Measurements from ENCODE around the gene NCR3LG1.
A peak's percentile ranks its signal among the peaks of the same experiment; 100 is the strongest.

DNA sequence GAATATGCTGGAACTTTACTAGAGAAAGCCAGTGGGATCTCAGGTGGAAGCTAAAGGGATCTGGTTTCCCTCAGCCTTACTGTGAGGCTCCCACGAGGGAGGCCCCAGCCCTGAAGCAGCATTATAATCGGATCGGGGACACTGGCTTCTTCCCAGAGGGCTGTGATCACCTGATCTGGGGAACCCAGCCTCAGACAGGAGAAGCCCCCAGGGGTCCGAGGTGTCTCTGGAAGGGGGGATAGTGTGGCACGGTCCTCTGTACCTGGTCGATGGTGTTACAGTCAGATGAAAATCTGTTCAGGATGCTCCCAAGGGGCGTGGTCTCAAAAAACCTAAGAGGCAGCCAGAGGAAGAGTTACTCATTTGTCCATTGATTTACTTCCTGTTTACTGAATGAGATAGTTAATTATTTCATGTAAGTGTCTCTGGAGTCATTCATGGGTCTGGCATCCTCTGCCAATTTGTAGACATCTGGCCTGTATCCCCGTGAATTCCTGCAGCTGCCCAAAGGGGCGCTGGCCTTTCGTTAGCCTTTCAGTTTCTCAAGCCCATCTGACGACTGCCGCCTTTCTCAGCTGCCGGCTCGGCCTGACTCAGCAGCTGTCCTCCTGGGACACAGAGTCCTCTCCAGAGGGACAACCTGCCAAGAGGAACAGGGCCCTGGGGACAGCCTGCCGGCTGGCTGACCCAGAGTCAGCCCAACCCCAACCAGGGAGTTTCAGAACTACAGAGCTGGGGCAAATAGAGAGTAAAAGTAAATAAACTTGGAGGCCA is 53.8 kb downstream of the NCR3LG1 start:
- TF ChIP-seq POLR2A (IDR thresholded peaks at IDR 0.05; ENCODE audit: extremely low read depth, insufficient read length), result no peak
- TF ChIP-seq, protein P1, sequence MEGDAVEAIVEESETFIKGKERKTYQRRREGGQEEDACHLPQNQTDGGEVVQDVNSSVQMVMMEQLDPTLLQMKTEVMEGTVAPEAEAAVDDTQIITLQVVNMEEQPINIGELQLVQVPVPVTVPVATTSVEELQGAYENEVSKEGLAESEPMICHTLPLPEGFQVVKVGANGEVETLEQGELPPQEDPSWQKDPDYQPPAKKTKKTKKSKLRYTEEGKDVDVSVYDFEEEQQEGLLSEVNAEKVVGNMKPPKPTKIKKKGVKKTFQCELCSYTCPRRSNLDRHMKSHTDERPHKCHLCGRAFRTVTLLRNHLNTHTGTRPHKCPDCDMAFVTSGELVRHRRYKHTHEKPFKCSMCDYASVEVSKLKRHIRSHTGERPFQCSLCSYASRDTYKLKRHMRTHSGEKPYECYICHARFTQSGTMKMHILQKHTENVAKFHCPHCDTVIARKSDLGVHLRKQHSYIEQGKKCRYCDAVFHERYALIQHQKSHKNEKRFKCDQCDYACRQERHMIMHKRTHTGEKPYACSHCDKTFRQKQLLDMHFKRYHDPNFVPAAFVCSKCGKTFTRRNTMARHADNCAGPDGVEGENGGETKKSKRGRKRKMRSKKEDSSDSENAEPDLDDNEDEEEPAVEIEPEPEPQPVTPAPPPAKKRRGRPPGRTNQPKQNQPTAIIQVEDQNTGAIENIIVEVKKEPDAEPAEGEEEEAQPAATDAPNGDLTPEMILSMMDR (IDR thresholded peaks at IDR 0.05; ENCODE audit: low read depth, low read length), result peak; percentile 12
- TF ChIP-seq, protein P2, sequence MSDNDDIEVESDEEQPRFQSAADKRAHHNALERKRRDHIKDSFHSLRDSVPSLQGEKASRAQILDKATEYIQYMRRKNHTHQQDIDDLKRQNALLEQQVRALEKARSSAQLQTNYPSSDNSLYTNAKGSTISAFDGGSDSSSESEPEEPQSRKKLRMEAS (IDR thresholded peaks at IDR 0.05; ENCODE audit: low read depth, low read length), result no peak

Measured in NB4 (cell line).